ENCODE measurements around the gene FARP1. TPM values are rescaled to one million over a fixed set of nuclear protein-coding genes. Genes with fewer than 3 reads are reported as not detected.
A peak's percentile ranks its signal among the peaks of the same experiment; 100 is the strongest.

The FARP1 gene
- total and polyA plus RNA-seq, 2 of the 13 experiments (the other 11 are each of a cell fraction or from before 2014, with no cell fraction given) = 70.6 to 126 TPM

DNA sequence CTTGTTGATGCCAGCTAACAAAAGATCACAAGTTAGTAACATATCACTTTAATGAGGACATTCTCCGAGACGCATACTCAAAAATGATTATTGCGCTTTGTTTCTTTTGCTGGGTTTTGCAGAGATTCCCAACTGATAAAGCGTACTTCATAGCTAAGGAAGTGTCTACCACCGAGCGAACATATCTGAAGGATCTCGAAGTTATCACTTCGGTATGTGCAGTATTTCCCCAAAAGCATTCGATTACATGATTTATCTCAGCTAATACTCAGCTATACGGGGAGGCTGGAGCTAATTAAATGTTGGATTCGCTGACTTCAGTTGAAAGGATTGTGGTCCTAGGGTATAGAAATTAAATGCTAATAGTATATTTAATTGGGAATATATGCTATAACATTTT, 267.7 kb downstream of the FARP1 start (continued):
- TF ChIP-seq HCFC1 (IDR thresholded peaks at IDR 0.05; ENCODE audit: low read depth, low read length) = no peak
- TF ChIP-seq RBAK (CRISPR knock-in tag; IDR thresholded peaks at IDR 0.05) = no peak
- no peak for TF ChIP-seq PCBP2 (optimal IDR thresholded peaks at IDR 0.05; ENCODE audit: low read depth, low read length, poor library complexity, severe bottlenecking)
- TF ChIP-seq KLF11 (CRISPR knock-in tag; IDR thresholded peaks at IDR 0.05) = no peak
- TF ChIP-seq ZNF598 (CRISPR knock-in tag; IDR thresholded peaks at IDR 0.05; ENCODE audit: borderline replicate concordance) = no peak

DNA sequence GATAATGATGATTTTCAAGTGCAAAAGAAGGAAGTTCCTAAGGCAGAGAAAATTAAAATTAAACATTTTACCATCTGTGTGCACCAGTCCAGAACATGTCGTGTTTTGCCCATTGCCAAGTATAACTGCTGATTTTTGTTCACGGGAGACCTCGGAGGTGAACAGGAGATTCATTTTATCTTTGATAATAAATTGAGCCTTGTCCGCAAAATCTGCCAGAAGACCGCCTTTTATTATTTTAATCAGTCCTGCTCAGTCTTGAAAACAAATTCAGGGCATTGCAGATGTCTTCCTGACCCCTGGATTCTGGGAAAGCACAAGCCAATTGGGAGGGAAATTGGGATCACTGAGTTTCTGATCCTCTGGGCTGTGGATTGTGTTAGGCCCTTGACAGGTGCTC, 268.1 kb downstream of the FARP1 start:
- Histone ChIP-seq H3K4me2 (ENCODE audit: low read depth, low read length) (no peak overlapping the region), H4K20me1 (ENCODE audit: insufficient read depth, low read length) (no peaks in the 10 kb centered on the region), H3K79me2 (ENCODE audit: insufficient read depth, low read length) (no peaks in the 10 kb centered on the region), H3K27me3 (ENCODE audit: control insufficient read depth in 1 of 2, insufficient read depth in 2 of 2, low read length in 2 of 2) (no peaks in the 10 kb centered on the region), H3K9me3 (ENCODE audit: low read length) (no peaks in the 10 kb centered on the region), H3K4me1 (ENCODE audit: insufficient read depth, low read length) (peaks cover 5% of the 10 kb centered on the region), H2AFZ (ENCODE audit: low read length) (no peak overlapping the region), H3K36me3 (replicated peaks in 1 of 2; ENCODE audit: control insufficient read depth in 1 of 2, insufficient read depth in 2 of 2, low read length in 2 of 2) (peaks cover 32 to 84% of the 10 kb centered on the region in 2 experiments), H3K4me3 (replicated peaks in 1 of 3; ENCODE audit: insufficient read depth in 1 of 3, low read depth in 2 of 3, low read length in 3 of 3) (no peak overlapping the region), H3K27ac (ENCODE audit: extremely low read length, insufficient read depth, low read length) (no peak overlapping the region), H3K9ac (ENCODE audit: insufficient read depth, low read depth, low read length) (no peak overlapping the region)
- CTCF ChIA-PET (ENCODE audit: low intra/inter-chr PET ratio, low total read pairs) = no interaction called here
- POLR2A ChIA-PET = no interaction called here
- TF ChIP-seq, protein P1, sequence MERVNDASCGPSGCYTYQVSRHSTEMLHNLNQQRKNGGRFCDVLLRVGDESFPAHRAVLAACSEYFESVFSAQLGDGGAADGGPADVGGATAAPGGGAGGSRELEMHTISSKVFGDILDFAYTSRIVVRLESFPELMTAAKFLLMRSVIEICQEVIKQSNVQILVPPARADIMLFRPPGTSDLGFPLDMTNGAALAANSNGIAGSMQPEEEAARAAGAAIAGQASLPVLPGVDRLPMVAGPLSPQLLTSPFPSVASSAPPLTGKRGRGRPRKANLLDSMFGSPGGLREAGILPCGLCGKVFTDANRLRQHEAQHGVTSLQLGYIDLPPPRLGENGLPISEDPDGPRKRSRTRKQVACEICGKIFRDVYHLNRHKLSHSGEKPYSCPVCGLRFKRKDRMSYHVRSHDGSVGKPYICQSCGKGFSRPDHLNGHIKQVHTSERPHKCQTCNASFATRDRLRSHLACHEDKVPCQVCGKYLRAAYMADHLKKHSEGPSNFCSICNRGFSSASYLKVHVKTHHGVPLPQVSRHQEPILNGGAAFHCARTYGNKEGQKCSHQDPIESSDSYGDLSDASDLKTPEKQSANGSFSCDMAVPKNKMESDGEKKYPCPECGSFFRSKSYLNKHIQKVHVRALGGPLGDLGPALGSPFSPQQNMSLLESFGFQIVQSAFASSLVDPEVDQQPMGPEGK (CRISPR knock-in tag; IDR thresholded peaks at IDR 0.05) = no peak
- TF ChIP-seq MAFK (conservative IDR thresholded peaks at IDR 0.05 in 1 of 2, IDR thresholded peaks at IDR 0.05 in 1 of 2; ENCODE audit: low read length in 2 of 2) (peak; percentile 93 to 97), NR1H2 (CRISPR knock-in tag; IDR thresholded peaks at IDR 0.05; ENCODE audit: borderline replicate concordance, low read depth) (no peak), ZNF101 (CRISPR knock-in tag; IDR thresholded peaks at IDR 0.05; ENCODE audit: borderline replicate concordance, low read depth) (no peak), NFE2L1 (CRISPR knock-in tag; IDR thresholded peaks at IDR 0.05; ENCODE audit: borderline replicate concordance) (no peak), MAFF (IDR thresholded peaks at IDR 0.05; ENCODE audit: low read depth, low read length) (peak; percentile 94), ZNF703 (CRISPR knock-in tag; IDR thresholded peaks at IDR 0.05; ENCODE audit: borderline replicate concordance) (no peak)
- ATAC-seq (no peak), DNase-seq (ENCODE audit: low spot score) (no peak), FAIRE-seq (no peak)
- 79% methylated on average over 5 of the region's 5 CpGs for WGBS (ENCODE audit: low lambda C conversion rate)
- intact Hi-C loops (cut with micrococcal nuclease; ENCODE audit: unreplicated experiment) = no loop called here
- in situ Hi-C loops (cut with HindIII; ENCODE audit: extremely low pct_ligation_motif_present, low pct_unique_long_range_greater_than_20kb) = no loop called here
- no TSS peak for BruUV-seq (replicated peaks)

Measured in HepG2 (cell line).